Chondrocyte (in vitro differentiated cells): ENCODE data around the gene EFNB1. TPM values are rescaled to one million over a fixed set of nuclear protein-coding genes. Genes with fewer than 3 reads are reported as not detected.
"Not testable (repeated sequence)": the region's sequence is repeated elsewhere in the genome, so short reads cannot be mapped to it uniquely, and the experiment has no call there.

Source experiments
- DNase-seq: peaks from one replicate; pipeline ENCODE4 v3.0.0; 2021; ENCODE audit warnings: mixed read lengths, low spot score
- H3K27ac Mint-ChIP-seq: one replicate; pipeline ENCODE4 v1.8.0; 2021; ENCODE audit warnings: mild to moderate bottlenecking, moderate library complexity, mixed read lengths; ENCODE audit not compliant: unreplicated experiment
- H3K27me3 Mint-ChIP-seq: 2 replicates; pipeline ENCODE4 v1.8.0; 2021; ENCODE audit warnings: low read depth, mixed read lengths
- H3K36me3 Mint-ChIP-seq: 2 replicates; pipeline ENCODE4 v1.8.0; 2021; ENCODE audit warnings: low read depth, mixed read lengths
- H3K4me1 Mint-ChIP-seq: 2 replicates; pipeline ENCODE4 v1.8.0; 2021; ENCODE audit warnings: low read depth, mild to moderate bottlenecking, mixed read lengths
- H3K4me3 Mint-ChIP-seq: one replicate; pipeline ENCODE4 v1.8.0; 2021; ENCODE audit warnings: mild to moderate bottlenecking, moderate library complexity, mixed read lengths; ENCODE audit not compliant: unreplicated experiment
- H3K9me3 Mint-ChIP-seq: 2 replicates; pipeline ENCODE4 v1.8.0; 2021; ENCODE audit warnings: low read depth, mixed read lengths
- long read RNA-seq: library from polyadenylated mRNA; stranded (forward); transcript quantifications from one replicate; pipeline ENCODE4 v2.0.0, GENCODE V29; 2021
- total RNA-seq: library from RNA; stranded (reverse); gene quantifications from 3 replicates; pipeline ENCODE4 v1.2.1, GENCODE V29; 2021
- TF ChIP-seq, protein P1 (sequence below): fragments of 200-600 bp; sonication (generic); IDR thresholded peaks from 2 replicates; pipeline ENCODE4 v1.5.0; 2021; ENCODE audit warnings: antibody characterized with exemption, mild to moderate bottlenecking, moderate library complexity

EFNB1 gene
- total RNA-seq: 14.4 to 33.4 TPM (median 32.9 TPM) in 3 replicates
- long read RNA-seq, transcript EFNB1-201 (5 exons, 3,314 nt): major isoform, 54 of 67 reads
- long read RNA-seq, partial matches to known transcripts: 9 of 67 reads
- long read RNA-seq, other reads (novel, unspliced or antisense): 4 of 67 reads

DNA sequence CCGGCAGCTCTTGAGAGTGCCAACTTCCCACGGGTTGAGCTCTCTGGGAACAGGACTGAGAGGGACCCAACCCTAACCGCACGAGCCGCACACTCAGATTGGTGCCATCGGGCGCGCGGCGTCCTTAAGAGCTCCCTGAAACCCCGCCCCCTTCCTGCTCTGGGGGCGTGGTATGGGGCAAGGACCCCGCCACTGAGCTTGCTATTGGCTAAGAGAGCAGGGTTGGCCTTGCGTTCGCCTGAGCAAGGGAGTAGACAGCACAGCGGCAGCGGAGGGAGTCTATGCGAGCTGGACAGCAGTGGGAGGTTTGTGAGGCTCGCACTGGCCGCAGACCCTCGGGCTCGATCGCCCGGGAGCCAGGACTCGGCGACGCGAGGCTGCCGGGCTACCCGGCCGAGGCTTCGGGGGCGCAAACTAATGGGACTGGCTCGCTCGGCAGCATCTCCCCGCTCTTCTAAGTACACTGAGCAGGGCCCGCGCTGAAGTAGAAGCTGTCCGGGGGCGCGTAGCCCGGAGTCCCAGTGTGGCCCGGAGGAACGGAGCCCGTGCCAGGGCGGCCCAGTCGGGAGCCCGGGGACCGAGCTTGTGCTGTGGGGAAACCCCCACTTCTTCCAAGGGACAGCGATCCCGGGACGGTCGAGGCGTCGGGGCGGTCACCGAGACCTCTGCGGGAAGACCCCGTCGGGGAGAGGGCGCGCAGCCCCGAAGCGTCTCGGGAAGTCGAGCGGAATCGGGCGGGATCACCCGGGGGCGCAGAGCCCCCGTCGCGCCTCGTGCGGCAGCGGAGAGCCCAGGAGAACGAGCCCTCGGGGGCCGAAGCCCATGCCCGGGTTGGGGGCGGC is at the start of gene EFNB1:
Gene EFNB1, plus strand, starts transcription at position 282 of the 842 bp plus-strand sequence. CDS start 756 bp downstream, outside the sequence.
- H3K27ac Mint-ChIP-seq: peak within 1 kb of the TSS; percentile 94
- peak within 1 kb of the TSS; percentile 86 for H3K4me3 Mint-ChIP-seq
- no peaks in the 10 kb centered on the region for H3K9me3 Mint-ChIP-seq
- TF ChIP-seq, protein P1, sequence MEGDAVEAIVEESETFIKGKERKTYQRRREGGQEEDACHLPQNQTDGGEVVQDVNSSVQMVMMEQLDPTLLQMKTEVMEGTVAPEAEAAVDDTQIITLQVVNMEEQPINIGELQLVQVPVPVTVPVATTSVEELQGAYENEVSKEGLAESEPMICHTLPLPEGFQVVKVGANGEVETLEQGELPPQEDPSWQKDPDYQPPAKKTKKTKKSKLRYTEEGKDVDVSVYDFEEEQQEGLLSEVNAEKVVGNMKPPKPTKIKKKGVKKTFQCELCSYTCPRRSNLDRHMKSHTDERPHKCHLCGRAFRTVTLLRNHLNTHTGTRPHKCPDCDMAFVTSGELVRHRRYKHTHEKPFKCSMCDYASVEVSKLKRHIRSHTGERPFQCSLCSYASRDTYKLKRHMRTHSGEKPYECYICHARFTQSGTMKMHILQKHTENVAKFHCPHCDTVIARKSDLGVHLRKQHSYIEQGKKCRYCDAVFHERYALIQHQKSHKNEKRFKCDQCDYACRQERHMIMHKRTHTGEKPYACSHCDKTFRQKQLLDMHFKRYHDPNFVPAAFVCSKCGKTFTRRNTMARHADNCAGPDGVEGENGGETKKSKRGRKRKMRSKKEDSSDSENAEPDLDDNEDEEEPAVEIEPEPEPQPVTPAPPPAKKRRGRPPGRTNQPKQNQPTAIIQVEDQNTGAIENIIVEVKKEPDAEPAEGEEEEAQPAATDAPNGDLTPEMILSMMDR: no peak
- H3K4me1 Mint-ChIP-seq: peaks cover 25% of the 10 kb centered on the region
- H3K27me3 Mint-ChIP-seq: peaks cover 2% of the 10 kb centered on the region
- no peak for DNase-seq
- H3K36me3 Mint-ChIP-seq: no peaks in the 10 kb centered on the region

DNA sequence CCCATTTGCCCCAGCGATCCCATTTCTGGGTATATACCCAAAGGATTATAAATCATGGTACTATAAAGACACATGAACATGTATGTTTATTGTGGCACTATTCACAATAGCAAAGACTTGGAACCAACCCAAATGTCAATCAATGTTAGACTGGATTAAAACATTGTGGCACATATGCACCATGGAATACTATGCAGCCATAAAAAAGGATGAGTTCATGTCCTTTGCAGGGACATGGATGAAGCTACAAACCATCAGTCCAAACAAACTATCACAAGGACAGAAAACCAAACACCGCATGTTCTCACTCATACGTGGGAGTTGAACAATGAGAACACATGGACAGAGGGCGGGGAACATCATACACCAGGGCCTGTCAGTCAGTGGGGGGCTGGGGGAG is 47.5 kb upstream of the EFNB1 start:
- not testable (repeated sequence) for H3K27ac Mint-ChIP-seq, H3K36me3 Mint-ChIP-seq, H3K4me3 Mint-ChIP-seq, H3K4me1 Mint-ChIP-seq, DNase-seq
- peaks cover 28% of the 10 kb centered on the region for H3K9me3 Mint-ChIP-seq
- peaks cover 14% of the 10 kb centered on the region for H3K27me3 Mint-ChIP-seq

DNA sequence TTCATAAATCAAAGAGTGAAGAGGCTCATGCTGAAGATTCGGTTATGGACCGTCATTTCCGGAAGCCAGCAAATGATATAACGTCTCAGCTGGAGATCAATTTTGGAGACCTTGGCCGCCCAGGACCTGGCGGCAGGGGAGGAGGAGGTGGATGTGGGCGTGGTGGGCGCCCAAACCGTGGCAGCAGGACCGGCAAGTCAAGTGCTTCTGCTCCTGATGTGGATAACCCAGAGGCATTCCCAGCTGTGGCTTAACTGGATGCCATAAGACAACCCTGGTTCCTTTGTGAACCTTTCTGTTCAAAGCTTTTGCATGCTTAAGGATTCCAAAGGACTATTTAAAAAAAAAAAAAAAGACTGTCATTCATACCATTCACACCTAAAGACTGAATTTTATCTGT is 44.0 kb upstream of the EFNB1 start:
- Mint-ChIP-seq H3K4me3 (no peak overlapping the region), H3K9me3 (peaks cover 8% of the 10 kb centered on the region), H3K36me3 (no peaks in the 10 kb centered on the region), H3K27me3 (peaks cover 2% of the 10 kb centered on the region), H3K27ac (no peak overlapping the region), H3K4me1 (no peaks in the 10 kb centered on the region)
- TF ChIP-seq, protein P1: no peak
- DNase-seq: no peak

DNA sequence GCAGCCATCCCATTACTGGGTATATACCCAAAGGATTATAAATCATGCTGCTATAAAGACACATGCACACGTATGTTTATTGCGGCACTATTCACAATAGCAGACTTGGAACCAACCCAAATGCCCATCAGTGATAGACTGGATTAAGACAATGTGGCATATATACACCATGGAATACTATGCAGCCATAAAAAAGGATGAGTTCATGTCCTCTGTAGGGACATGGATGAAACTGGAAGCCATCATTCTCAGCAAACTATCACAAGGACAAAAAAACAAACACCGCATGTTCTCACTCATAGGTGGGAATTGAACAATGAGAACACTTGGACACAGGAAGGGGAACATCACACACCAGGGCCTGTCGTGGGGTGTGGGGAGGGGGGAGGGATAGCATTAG is 42.2 kb upstream of the EFNB1 start:
- not testable (repeated sequence) for DNase-seq, H3K9me3 Mint-ChIP-seq, H3K36me3 Mint-ChIP-seq, H3K27me3 Mint-ChIP-seq, H3K27ac Mint-ChIP-seq, H3K4me3 Mint-ChIP-seq, H3K4me1 Mint-ChIP-seq

DNA sequence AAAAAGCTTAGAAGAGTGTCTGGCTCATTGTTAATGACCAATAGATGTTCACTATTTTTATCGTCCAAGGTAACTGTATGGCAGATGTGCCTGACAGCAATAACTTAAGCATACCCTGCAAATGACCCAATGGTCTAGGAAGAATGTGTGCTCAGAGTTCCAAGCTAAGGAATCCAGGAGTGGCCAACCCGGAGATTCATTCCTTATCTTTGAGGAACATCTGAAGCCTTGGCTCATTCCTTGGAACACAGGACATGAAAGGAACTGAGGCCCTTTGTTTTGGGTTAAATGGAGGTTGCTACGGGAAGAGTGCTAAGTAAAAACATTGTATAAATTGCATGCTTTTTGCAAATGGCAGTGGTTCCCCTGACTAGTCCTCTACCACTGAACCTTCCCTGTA is 38.9 kb upstream of the EFNB1 start:
- TF ChIP-seq, protein P1: no peak
- Mint-ChIP-seq H3K36me3 (no peaks in the 10 kb centered on the region), H3K4me1 (no peaks in the 10 kb centered on the region), H3K27ac (no peak overlapping the region), H3K9me3 (peaks cover 8% of the 10 kb centered on the region), H3K4me3 (no peak overlapping the region), H3K27me3 (peaks cover 6% of the 10 kb centered on the region)
- DNase-seq: no peak

DNA sequence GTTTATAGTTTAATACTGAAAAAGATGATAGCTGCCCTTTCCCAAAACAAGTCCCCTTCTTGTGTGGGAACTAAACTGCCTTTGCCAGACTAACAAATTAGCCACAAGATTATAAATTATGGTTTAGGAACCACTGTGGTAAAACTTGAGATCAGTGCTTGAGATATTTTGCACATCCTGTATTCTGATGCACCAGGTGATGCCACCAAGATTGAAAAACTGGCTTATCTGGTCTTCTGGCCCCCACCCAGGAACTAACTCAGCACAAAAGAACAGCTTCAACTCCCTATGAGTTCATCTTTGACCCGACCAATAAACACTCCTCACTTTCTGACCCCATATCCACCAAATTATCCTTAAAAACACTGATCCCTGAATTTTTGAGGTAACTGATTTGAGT is 36.7 kb upstream of the EFNB1 start:
- no peak overlapping the region for H3K4me3 Mint-ChIP-seq
- H3K9me3 Mint-ChIP-seq: peaks cover 8% of the 10 kb centered on the region
- H3K4me1 Mint-ChIP-seq: no peaks in the 10 kb centered on the region
- TF ChIP-seq, protein P1: no peak
- peaks cover 6% of the 10 kb centered on the region for H3K27me3 Mint-ChIP-seq
- DNase-seq: no peak
- no peak overlapping the region for H3K27ac Mint-ChIP-seq
- H3K36me3 Mint-ChIP-seq: no peaks in the 10 kb centered on the region
